AG04450 (cell line): ENCODE data around the gene SNCB. TPM values are rescaled to one million over a fixed set of nuclear protein-coding genes. Genes with fewer than 3 reads are reported as not detected.

Source experiments
- CTCF ChIA-PET: fragments of 300-600, 350-600 bp; formaldehyde crosslinking; extraction: SDS; loops from one replicate; lab custom pipeline; 2022; ENCODE audit warnings: antibody characterized with exemption, inconsistent platforms; lab: Charles Lee
- POLR2A ChIA-PET: fragments of 350-600 bp; formaldehyde crosslinking; extraction: SDS; loops from one replicate; lab custom pipeline; 2021; ENCODE audit warnings: antibody characterized with exemption, inconsistent platforms; lab: Yijun Ruan, JAX
- DNase-seq: peaks from one replicate; pipeline ENCODE4 v3.0.0-alpha.2; 2011; ENCODE audit warnings: low read depth, low spot score
- H3K27ac ChIP-seq: one replicate; pipeline ENCODE4 v1.5.1; 2012; ENCODE audit warnings: low read depth, low read length, control low read depth
- H3K27me3 ChIP-seq: one replicate; pipeline ENCODE4 v1.6.0; 2012; ENCODE audit warnings: low read length; ENCODE audit not compliant: control insufficient read depth, insufficient read depth
- H3K4me3 ChIP-seq: 2 replicates; pipeline ENCODE4 v1.5.1; 2011; ENCODE audit warnings: mild to moderate bottlenecking, low read depth, low read length, control low read depth
- H3K9me3 ChIP-seq: 2 replicates; pipeline ENCODE4 v1.5.1; 2012; ENCODE audit warnings: low read length; ENCODE audit not compliant: control insufficient read depth, insufficient read depth
- polyA plus RNA-seq: library from polyadenylated mRNA; depleted of rRNA; stranded (reverse); fragments of >200 nt; gene quantifications from 2 replicates; pipeline ENCODE4 v1.2.3, GENCODE V29; 2011
- TF ChIP-seq, protein P1 (sequence below): IDR thresholded peaks from 2 replicates; pipeline ENCODE4 v1.5.1; 2011; ENCODE audit warnings: low read depth, low read length, control low read depth, inconsistent platforms

The SNCB gene
- polyA plus RNA-seq, 1 experiment = 0.17 TPM

DNA sequence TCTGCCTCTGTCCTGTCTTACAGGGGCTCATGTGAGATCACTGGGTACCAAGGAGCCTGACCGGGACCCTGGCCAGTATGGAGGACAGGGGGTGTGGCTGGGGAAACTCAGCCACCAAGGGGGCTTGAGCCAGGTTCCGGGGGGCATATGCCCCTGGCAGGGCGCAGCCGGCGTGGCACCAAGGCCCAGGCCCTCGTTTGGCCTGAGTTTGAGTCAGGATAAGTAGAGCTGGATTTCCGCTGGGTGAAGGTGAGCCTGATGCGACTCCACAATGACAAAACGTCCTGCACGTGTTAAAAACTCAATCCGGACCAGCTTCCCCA is 16.3 kb upstream of the SNCB start:
- Histone ChIP-seq H3K27ac (peak overlapping the region; percentile 31), H3K9me3 (no peaks in the 10 kb centered on the region; the same call in 1 of the 2 replicates), H3K27me3 (no peaks in the 10 kb centered on the region), H3K4me3 (peak overlapping the region; percentile 50)
- ChIA-PET CTCF (interaction anchor here (0.8 to 7.2 kb wide), 9 partner anchors 11 to 917 kb away, joined by 3 to 112 read pairs (median 5); no protein-coding TSS in a partner anchor), POLR2A (interaction anchor here (0.8 to 2.0 kb wide), 6 partner anchors 11 to 257 kb away, joined by 3 to 9 read pairs (median 5); partner anchors contain the start of genes EIF4E1B and SNCB)
- TF ChIP-seq, protein P1, sequence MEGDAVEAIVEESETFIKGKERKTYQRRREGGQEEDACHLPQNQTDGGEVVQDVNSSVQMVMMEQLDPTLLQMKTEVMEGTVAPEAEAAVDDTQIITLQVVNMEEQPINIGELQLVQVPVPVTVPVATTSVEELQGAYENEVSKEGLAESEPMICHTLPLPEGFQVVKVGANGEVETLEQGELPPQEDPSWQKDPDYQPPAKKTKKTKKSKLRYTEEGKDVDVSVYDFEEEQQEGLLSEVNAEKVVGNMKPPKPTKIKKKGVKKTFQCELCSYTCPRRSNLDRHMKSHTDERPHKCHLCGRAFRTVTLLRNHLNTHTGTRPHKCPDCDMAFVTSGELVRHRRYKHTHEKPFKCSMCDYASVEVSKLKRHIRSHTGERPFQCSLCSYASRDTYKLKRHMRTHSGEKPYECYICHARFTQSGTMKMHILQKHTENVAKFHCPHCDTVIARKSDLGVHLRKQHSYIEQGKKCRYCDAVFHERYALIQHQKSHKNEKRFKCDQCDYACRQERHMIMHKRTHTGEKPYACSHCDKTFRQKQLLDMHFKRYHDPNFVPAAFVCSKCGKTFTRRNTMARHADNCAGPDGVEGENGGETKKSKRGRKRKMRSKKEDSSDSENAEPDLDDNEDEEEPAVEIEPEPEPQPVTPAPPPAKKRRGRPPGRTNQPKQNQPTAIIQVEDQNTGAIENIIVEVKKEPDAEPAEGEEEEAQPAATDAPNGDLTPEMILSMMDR = no peak
- no peak for DNase-seq

DNA sequence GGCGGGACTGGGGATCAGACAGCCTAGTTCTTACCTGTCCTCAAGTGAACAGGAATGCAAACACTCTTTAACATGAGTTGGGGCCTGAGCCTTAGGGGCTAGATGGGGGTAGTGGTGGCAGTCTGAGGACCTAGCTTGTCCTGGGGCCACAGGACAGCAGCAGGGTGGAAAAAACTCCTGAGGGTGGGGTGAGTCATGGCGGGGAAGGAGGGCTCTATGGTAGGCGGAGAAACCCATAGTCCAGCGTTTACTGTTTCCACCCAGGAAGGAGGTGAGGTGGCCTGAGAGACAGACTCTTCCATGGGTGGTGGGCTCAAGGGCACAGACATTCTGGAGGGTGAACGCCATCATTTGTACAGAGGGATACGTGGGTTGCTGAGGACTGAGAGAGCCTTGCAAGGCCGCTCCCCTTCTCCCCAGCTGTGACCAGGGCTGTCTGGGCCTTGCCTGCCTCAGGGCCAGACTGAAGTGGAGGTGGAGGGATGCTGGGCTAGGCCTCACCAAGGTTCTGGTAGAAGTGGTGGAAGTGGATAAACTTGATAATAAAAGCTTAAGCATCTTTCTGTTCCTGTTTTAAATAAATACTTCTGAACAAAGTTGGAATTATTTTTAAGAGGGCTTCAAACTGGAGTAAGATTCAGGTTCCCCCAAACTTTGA is 15.8 kb upstream of the SNCB start:
- Histone ChIP-seq H3K4me3 (no peak overlapping the region), H3K27me3 (no peaks in the 10 kb centered on the region), H3K9me3 (no peaks in the 10 kb centered on the region; the same call in 1 of the 2 replicates), H3K27ac (peak overlapping the region; percentile 31)
- DNase-seq = no peak
- ChIA-PET CTCF (interaction anchor here (0.6 to 7.2 kb wide), 8 partner anchors 12 to 917 kb away, joined by 3 to 112 read pairs (median 6); no protein-coding TSS in a partner anchor), POLR2A (interaction anchor here (0.9 to 1.3 kb wide), 3 partner anchors 16 to 257 kb away, joined by 3 to 9 read pairs (median 4); partner anchors contain the start of genes EIF4E1B and SNCB)
- TF ChIP-seq, protein P1 = no peak

- Histone ChIP-seq H3K27ac (no peak overlapping the region), H3K9me3 (no peaks in the 10 kb centered on the region; the same call in 1 of the 2 replicates), H3K4me3 (no peak overlapping the region), H3K27me3 (peaks cover 4% of the 10 kb centered on the region)
- TF ChIP-seq, protein P1 = no peak
- no peak for DNase-seq
- CTCF ChIA-PET = interaction anchor here (1.5 to 2.1 kb wide), 2 partner anchors 16 to 23 kb away, joined by 5 to 6 read pairs; no protein-coding TSS in a partner anchor
- POLR2A ChIA-PET = no interaction called here
These were observed 14.7 kb upstream of the SNCB start for GRCh38 chr5:176644878-176645670.

DNA sequence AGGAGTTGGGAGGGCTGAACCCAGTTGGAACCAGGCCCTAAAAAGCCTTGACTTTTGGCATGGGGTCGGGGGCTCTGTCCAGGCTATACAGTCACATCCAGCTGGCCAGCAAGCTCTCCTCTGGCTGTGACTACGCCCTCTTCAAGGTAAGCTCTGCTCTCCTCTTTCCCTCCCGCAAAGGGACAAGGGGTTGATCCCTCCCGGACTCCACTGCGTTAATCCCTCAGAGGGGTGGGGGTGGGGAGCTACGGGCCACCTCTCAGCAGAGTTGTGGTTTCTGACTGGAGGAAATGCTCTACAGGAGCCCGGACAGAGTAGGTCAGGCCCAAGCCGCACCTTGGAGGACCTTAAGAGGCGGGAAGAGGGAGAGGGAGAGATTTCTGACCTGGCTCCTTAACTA is 14.0 kb upstream of the SNCB start:
- POLR2A ChIA-PET = interaction anchor here (0.6 kb wide), 2 partner anchors 22 to 100 kb away, joined by 3 to 5 read pairs; no protein-coding TSS in a partner anchor
- H3K9me3 ChIP-seq = no peaks in the 10 kb centered on the region; the same call in 1 of the 2 replicates
- CTCF ChIA-PET = interaction anchor here (0.7 to 2.1 kb wide), 3 partner anchors 17 to 71 kb away, joined by 4 to 6 read pairs (median 5); no protein-coding TSS in a partner anchor

More for the DNA sequence above, 14.0 kb upstream of the SNCB start:
- Histone ChIP-seq H3K27ac (no peak overlapping the region), H3K27me3 (peaks cover 10% of the 10 kb centered on the region), H3K4me3 (no peak overlapping the region)
- no peak for DNase-seq
- TF ChIP-seq, protein P1 = no peak
